ENCODE data around the gene MLKL. TPM values are rescaled to one million over a fixed set of nuclear protein-coding genes. Genes with fewer than 3 reads are reported as not detected.
"Not testable (repeated sequence)": the region's sequence is repeated elsewhere in the genome, so short reads cannot be mapped to it uniquely, and the experiment has no call there.

The MLKL gene
- total and polyA plus RNA-seq, 2 experiments from 2014 or later, result 0.18 TPM; not detected in 1

DNA sequence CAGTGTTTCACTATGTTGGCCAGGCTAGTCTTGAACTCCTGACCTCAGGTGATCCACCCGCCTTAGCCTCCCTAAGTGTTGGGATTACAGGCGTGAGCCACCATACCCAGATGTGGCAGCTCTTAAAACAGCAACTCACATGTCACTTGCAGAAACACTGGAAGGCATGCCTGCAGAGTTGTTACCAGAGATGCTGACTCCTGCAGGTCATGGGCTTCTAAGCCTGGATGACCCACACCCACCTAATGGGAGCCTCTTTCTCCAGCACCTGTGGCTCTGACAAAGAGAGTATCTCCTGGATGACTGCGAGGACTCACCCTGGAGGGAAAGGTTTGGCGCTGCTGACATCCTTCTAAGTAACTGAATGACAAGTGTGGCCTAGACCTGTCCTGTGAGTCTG, 22.8 kb downstream of the MLKL start:
- H3K9me3 ChIP-seq (ENCODE audit: low read depth), result no peaks in the 10 kb centered on the region
- TF ChIP-seq, protein P1, sequence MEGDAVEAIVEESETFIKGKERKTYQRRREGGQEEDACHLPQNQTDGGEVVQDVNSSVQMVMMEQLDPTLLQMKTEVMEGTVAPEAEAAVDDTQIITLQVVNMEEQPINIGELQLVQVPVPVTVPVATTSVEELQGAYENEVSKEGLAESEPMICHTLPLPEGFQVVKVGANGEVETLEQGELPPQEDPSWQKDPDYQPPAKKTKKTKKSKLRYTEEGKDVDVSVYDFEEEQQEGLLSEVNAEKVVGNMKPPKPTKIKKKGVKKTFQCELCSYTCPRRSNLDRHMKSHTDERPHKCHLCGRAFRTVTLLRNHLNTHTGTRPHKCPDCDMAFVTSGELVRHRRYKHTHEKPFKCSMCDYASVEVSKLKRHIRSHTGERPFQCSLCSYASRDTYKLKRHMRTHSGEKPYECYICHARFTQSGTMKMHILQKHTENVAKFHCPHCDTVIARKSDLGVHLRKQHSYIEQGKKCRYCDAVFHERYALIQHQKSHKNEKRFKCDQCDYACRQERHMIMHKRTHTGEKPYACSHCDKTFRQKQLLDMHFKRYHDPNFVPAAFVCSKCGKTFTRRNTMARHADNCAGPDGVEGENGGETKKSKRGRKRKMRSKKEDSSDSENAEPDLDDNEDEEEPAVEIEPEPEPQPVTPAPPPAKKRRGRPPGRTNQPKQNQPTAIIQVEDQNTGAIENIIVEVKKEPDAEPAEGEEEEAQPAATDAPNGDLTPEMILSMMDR (IDR thresholded peaks at IDR 0.05; ENCODE audit: low read depth, low read length), result no peak
- no peak for DNase-seq (ENCODE audit: low read depth in 1 of 2, low spot score in 1 of 2)
- no peaks in the 10 kb centered on the region for H3K36me3 ChIP-seq
- no peaks in the 10 kb centered on the region for H3K4me1 ChIP-seq (ENCODE audit: low read depth)
- peaks cover 3% of the 10 kb centered on the region for H3K27me3 ChIP-seq
- no peak overlapping the region for H3K27ac ChIP-seq
- no peak overlapping the region for H3K4me3 ChIP-seq

DNA sequence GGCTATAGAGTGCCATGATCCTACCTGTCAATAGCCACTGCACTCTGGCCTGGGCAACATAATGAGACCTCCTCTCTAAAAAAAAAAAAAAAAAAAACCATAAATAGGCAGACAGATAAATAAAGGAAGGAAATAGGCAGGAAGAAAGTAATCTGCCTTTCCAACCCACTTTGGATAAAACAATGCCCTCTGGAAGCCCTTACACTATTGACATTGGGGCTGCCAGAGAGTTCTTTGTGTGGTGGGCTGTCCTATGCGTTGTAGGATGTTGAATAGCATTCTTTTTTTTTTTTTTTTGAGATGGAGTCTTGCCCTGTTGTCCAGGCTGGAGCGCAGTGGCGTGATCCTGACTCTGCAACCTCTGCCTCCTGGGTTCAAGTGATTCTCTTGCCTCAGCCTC, 26.8 kb downstream of the MLKL start:
- peaks cover 6% of the 10 kb centered on the region for H3K27me3 ChIP-seq
- no peaks in the 10 kb centered on the region for H3K9me3 ChIP-seq (ENCODE audit: low read depth)
- no peaks in the 10 kb centered on the region for H3K4me1 ChIP-seq (ENCODE audit: low read depth)
- no peak overlapping the region for H3K4me3 ChIP-seq
- TF ChIP-seq, protein P1 (IDR thresholded peaks at IDR 0.05; ENCODE audit: low read depth, low read length), result no peak
- no peaks in the 10 kb centered on the region for H3K36me3 ChIP-seq
- H3K27ac ChIP-seq, result no peak overlapping the region
- DNase-seq (ENCODE audit: low read depth in 1 of 2, low spot score in 1 of 2), result no peak

DNA sequence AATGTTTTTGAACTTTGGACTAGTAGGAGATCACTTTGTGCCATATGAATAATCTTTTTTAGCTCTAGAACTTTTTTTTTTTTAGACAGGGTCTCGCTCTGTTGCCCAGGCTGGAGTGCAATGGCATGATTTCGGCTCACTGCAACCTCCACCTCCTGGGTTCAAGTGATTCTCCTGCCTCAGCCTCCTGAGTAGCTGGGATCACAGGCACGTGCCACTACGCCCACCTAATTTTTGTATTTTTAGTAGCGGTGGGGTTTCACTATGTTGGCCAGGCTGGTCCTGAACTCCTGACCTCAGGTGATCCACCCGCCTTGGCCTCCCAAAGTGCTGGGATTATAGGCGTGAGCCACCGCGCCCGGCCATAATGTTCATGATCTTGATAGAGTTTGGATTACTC, 31.8 kb downstream of the MLKL start:
- H3K9me3 ChIP-seq (ENCODE audit: low read depth); H3K27me3 ChIP-seq; DNase-seq (ENCODE audit: low read depth in 1 of 2, low spot score in 1 of 2); H3K27ac ChIP-seq; H3K4me1 ChIP-seq (ENCODE audit: low read depth); H3K4me3 ChIP-seq; H3K36me3 ChIP-seq: not testable (repeated sequence)

DNA sequence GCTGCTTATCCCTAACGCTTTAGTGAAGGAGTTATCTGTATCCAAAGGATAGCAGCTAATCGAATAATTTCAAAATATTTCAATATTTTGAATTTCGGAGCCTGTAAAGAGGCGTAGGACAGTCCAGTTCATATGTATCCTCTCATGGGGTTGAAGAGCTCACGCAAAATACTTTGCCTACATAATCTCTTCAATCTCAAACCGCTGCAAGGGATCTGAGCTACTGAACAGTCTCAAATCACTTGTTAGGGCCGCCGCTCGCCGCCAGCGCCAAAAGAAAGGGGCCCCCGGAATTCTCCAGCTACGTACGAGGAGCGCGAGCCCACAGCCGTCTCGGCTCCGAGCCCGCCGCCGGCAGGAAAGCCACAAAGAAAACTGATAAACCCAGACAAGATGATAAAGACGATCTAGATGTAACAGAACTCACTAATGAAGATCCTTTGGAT, 33.4 kb downstream of the MLKL start:
- Histone ChIP-seq H3K27ac (peak overlapping the region; percentile 41), H3K27me3 (peaks cover 2% of the 10 kb centered on the region), H3K4me1 (ENCODE audit: low read depth) (no peaks in the 10 kb centered on the region), H3K36me3 (peaks cover 12% of the 10 kb centered on the region), H3K9me3 (ENCODE audit: low read depth) (no peaks in the 10 kb centered on the region), H3K4me3 (peak overlapping the region; percentile 95)
- TF ChIP-seq, protein P1 (IDR thresholded peaks at IDR 0.05; ENCODE audit: low read depth, low read length), result no peak
- DNase-seq (ENCODE audit: low read depth in 1 of 2, low spot score in 1 of 2), result peak; percentile 34 to 71

DNA sequence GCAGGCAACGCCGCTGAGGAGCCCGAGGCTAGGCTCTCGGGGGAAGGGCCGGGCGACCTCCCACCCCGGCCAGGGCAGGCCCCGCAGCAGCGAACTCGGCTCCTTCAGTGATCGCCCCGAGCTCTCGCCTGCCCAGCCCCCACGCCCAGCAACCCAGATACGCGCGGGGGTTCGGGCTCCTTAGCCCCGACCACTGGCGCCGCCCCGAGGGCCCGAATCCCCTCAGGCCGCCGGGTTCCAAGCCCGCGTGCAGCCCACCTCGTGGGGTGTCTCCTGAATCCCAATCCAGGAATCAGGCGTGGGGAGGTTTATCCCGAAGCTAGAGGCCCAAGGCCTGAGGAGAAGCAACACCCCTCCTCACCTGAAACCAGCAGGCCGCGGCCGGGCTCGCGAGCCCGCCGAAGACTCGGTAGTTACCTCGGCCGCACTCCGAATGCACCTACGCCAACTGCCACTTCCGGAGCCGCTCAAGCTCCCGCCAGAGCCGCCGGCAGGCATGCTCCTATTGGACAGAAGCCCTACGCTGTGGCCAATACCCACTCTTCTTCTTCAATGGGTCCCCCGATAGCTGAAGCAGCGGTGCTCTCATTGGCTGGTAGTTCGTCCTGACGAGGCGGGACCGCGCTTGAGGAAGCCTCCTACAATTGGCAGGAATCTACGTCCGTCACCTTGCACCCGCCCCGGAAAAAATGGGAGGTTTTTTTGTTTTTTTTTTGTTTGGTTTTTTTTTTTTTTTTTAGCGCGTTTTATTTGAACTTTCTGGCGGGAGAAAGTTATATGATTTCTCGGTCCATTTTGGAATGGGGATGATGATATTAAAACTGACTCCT, 34.0 kb downstream of the MLKL start, which contains the start of gene RFWD3:
Gene RFWD3, minus strand, starts transcription at position 453 of the 830 bp plus-strand sequence. CDS start 5,428 bp downstream, outside the sequence.
- peak; percentile 99 for DNase-seq (ENCODE audit: low read depth in 1 of 2, low spot score in 1 of 2)
- Histone ChIP-seq H3K4me3 (peak within 1 kb of the TSS; percentile 95), H3K27me3 (no peaks in the 10 kb centered on the region), H3K4me1 (ENCODE audit: low read depth) (no peaks in the 10 kb centered on the region), H3K9me3 (ENCODE audit: low read depth) (no peaks in the 10 kb centered on the region), H3K36me3 (peaks cover 12% of the 10 kb centered on the region), H3K27ac (peak within 1 kb of the TSS; percentile 91)
- TF ChIP-seq, protein P1 (IDR thresholded peaks at IDR 0.05; ENCODE audit: low read depth, low read length), result no peak

DNA sequence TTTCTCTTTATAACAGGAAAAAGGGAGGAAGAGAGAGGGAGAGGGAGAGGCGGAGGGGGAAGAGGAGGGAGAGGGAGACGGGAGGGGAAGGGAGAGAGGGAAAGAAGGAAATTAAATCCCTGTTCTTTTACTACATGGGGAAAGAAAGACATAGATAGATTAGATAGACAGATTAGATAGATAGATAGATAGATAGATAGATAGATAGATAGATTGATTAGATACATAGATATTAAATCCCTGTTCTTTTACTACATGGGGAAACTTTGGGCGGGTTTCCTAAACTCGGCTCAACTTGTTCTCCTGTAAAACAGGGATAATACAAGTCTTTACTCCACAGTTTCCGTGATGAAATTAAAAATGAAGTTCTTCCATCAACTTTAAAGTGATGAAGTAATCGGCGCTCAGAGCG, 34.6 kb downstream of the MLKL start:
- H3K27ac ChIP-seq, result peak overlapping the region; percentile 91
- H3K36me3 ChIP-seq, result peaks cover 15% of the 10 kb centered on the region
- no peaks in the 10 kb centered on the region for H3K4me1 ChIP-seq (ENCODE audit: low read depth)
- H3K9me3 ChIP-seq (ENCODE audit: low read depth), result no peaks in the 10 kb centered on the region
- TF ChIP-seq, protein P1 (IDR thresholded peaks at IDR 0.05; ENCODE audit: low read depth, low read length), result no peak
- DNase-seq (ENCODE audit: low read depth in 1 of 2, low spot score in 1 of 2), result no peak
- H3K4me3 ChIP-seq, result peak overlapping the region; percentile 95
- no peaks in the 10 kb centered on the region for H3K27me3 ChIP-seq
